Subcutaneous adipose tissue (tissue), 4 donors: ENCODE results near the gene IL3RA. TPM values are rescaled to one million over a fixed set of nuclear protein-coding genes. Genes with fewer than 3 reads are reported as not detected.

Experiments
- CTCF ChIP-seq: fragments of 450-650 bp; IDR thresholded peaks from one replicate; pipeline ENCODE4 v1.5.1; 2016; ENCODE audit warnings: low read depth, mild to moderate bottlenecking, control low read depth, antibody characterized with exemption, moderate library complexity
- total RNA-seq, 4 donors: library from RNA; depleted of rRNA; stranded (reverse); fragments of >200 nt; gene quantifications; one replicate each; pipeline ENCODE4 v1.1.0, GENCODE V29; 2016

Gene IL3RA
- total RNA-seq, 4 donors from 2014 or later: 5.3 to 23.5 (median 13.2) TPM

GRCh38 chrX:1389993-1390285, 53.4 kb downstream of the IL3RA start:
- no peak for TF ChIP-seq CTCF

GRCh38 chrX:1390621-1391369, 54.2 kb downstream of the IL3RA start:
- no peak for TF ChIP-seq CTCF

- TF ChIP-seq CTCF: no peak
Observed at GRCh38 chrX:1391370-1391706, 54.8 kb downstream of the IL3RA start.

GRCh38 chrX:1391707-1392375, 55.3 kb downstream of the IL3RA start, which contains the start of gene SLC25A6:
SLC25A6 (minus strand) TSS chrX:1392113; CDS start chrX:1392009, 104 bp downstream.
- no peak for TF ChIP-seq CTCF

GRCh38 chrX:1392376-1393068, 55.9 kb downstream of the IL3RA start:
- TF ChIP-seq CTCF: no peak

- no peak for TF ChIP-seq CTCF
Observed at GRCh38 chrX:1393871-1394615, 57.5 kb downstream of the IL3RA start.
